Stimulated activated naive CD8-positive, alpha-beta T cell treated with anti-CD3 and anti-CD28 coated beads, Interleukin-15, Interleukin-2, amounts not matched to agents 100 U/mL and 50 U/mL, for 24 hours (primary cell): Measurements from ENCODE around the gene ZRANB1.

Experiments
- ATAC-seq: fragments of 150-1000 bp; cut with Tn5 transposase; one replicate; pipeline ENCODE4 v1.10.0; 2021
- DNase-seq: peaks from one replicate; pipeline ENCODE4 v3.0.0; 2021

Gene ZRANB1

DNA sequence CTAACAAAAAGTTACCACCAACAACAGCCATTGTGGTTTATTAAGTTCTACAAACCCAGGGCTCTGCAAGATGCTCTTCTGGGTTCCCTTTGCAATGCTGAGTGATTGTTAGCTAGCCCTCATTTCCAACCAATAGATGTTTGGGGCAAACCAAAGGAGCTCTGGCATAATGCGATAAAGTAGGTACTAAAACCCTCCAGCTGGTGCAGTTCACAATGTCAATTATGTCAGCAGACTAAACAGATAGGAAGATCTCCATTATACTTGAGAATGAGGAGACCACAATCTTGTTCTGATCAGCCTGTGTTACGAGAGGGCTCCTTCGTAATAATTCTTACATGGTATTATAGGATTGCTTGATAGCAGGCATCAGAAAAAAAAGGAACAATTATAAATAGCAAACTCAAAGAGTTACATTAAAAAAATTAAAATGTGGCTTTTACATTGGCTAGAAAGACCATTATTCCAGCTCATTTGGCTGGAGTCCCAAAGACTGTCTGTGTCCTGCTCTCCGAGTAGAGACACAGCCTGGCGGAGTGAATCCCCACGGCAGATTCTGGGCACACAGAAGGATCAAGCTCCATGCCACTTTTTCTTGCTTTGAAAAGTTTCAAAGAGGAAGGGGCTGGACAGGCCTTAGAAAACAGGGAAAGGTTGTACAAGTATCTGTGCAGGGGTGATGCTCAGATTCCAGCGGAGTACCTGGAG, 93.8 kb downstream of the ZRANB1 start:
- no peak for ATAC-seq
- DNase-seq, result no peak

- DNase-seq, result no peak
These were observed 95.4 kb downstream of the ZRANB1 start for GRCh38 chr10:125037145-125037877.

More at GRCh38 chr10:125037145-125037877, 95.4 kb downstream of the ZRANB1 start:
- ATAC-seq, result no peak
